ENCODE results near the gene CALN1.
"Not testable (repeated sequence)": the region's sequence is repeated elsewhere in the genome, so short reads cannot be mapped to it uniquely, and the experiment has no call there.

- not testable (repeated sequence) for TF ChIP-seq KAT8 (IDR thresholded peaks at IDR 0.05; ENCODE audit: low read depth); REST (IDR thresholded peaks at IDR 0.05; ENCODE audit: borderline replicate concordance); REST (CRISPR knock-in tag; IDR thresholded peaks at IDR 0.05; ENCODE audit: low read depth); IRF1 (CRISPR knock-in tag; IDR thresholded peaks at IDR 0.05; ENCODE audit: borderline replicate concordance); CTCF (IDR thresholded peaks at IDR 0.05 in 2 of 3, conservative IDR thresholded peaks at IDR 0.05 in 1 of 3; ENCODE audit: insufficient read depth in 2 of 3, low read depth in 1 of 3, low read length in 3 of 3); MTA1 (IDR thresholded peaks at IDR 0.05; ENCODE audit: borderline replicate concordance); GTF3C2 (IDR thresholded peaks at IDR 0.05; ENCODE audit: borderline replicate concordance, extremely low read depth, insufficient read length); ZNF584 (CRISPR knock-in tag; IDR thresholded peaks at IDR 0.05; ENCODE audit: low read depth); E2F4 (CRISPR knock-in tag; IDR thresholded peaks at IDR 0.05; ENCODE audit: low read depth); E2F1 (CRISPR knock-in tag; IDR thresholded peaks at IDR 0.05); EGR1 (conservative IDR thresholded peaks at IDR 0.05); ZNF512 (tag; IDR thresholded peaks at IDR 0.05)
These were observed 674.1 kb downstream of the CALN1 start for GRCh38 chr7:71737931-71738540.
